ENCODE data around the gene KMT2E.

KMT2E gene

DNA sequence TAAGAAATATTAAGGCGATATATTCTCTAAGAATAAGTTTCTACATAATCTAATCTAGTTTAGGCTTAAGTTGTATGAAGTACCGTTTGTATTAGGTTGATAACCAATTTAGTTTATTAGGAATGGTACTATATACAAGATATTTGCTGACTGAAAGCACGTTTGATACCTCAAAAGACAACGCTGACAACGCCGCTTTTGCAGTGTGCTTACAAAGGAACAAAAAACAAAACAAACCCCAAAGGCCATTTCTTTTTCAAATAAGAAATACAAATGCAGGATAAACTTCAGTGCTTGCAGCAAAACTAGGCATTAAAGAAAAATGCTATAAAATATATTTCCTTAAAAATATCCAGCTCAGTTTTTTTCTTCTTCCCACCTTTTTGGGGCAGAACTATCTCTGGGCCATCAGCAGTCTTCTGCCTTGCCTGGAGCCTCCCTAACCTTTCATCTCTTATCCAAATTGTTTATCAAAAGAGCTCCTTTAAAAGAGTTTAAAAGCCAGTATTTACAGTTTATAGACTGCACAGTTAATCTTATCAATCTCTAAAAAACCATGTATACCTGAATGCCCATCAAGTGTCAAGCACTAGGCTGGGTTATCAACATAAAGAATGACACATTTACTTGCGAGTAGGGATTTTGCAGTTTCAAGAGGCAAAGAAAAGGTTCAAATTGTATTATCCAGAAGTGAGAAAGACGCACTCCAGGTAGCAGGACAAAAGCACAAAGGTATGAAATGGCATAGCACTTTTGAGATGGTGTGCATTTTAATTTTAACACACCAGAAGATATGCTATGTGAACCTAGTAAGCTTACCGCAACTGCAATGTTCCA, 4.1 kb upstream of the KMT2E start:
- DNase-seq (ENCODE audit: low read depth in 2 of 2), result no peak

DNA sequence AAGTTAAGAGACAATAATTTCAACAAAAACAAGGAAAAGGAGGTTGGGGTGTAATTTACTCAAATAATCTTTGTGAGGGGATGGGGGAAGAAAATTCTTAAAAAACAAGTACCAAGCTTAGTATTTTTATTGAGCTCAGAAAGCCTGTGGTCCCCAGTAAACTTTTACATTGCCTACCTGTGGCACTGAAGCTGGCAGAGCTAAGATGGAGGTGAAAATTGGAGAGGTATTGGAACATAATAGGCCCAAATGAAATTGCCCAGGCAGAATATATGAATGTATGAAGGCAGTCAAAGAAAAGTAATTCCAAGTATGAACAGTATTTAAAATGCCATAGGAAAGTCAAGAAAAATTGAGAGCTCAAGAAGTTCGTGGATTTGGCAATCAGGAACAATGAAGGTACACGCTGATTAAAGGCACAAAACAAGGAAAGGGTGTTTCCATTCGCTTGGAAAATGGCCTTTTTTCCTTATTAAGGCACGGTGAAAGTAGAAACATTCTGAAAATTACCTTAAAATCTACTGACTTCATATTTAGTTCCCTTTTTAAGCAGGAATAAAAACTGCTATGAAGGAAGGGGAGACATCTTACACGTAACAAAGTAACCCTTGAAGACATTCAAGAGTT, 3.4 kb upstream of the KMT2E start:
- no peak for DNase-seq (ENCODE audit: low read depth in 2 of 2)

DNA sequence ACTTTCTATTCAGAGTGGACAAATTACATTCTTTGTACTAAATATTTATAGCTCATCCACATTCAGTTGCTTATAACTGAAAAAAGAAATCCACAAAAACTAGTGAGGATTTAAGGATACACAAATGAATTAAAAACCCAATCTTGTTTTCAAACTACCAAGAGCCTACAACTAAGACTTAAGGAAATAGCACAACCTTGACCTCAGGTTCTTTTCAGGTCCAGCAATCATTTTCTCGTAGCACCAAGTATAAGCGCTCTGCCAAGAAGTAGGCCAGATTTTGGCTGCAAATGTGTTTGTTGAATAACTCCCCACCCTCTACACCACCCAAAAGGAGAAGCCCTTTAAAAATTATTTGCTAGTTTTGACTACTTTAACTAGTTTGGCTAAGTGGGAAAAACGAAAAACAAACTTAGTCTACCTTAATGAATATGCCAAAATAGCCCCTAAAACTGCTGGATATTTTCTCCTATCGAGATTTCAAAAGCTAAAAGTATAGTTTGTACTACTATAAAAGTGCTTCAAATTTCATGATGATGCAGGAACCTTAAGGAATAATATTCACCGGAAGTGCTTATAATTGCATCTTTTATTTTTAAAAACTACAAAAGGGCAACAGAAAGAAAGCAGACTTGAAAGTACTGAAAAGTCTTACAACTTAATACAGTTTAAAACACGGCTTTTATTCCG, 2.7 kb upstream of the KMT2E start:
- DNase-seq (ENCODE audit: low read depth in 2 of 2), result no peak

DNA sequence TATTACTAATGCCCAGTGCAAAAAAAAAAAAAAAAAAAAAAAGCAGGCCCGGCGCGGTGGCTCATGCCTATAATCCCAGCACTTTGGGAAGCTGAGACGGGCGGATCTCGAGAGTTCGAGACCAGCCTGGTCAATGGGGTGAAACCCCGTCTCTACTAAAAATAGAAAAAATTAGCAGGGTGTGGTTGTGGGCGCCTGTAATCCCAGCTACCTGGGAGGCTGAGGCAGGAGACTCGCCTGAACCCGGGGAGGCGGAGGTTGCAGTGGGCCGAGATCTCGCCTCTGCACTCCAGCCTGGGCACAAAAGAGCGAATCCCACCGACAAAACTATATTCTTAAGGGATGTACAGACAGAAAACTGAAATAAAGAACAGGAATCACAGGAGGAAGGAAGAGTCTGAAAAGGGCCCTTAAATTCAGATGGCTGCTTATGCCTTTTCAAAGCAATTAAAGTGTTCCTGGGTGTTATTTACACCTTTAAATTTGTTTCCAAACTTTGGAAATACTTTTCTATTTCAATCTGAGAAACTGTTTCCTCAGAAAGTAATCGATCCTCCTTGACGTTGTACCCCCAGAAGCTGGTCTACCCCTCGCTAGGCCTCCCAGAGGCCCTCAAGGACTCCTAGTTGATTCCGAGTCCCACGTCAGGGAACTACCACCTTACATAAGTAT, 2.0 kb upstream of the KMT2E start:
- DNase-seq (ENCODE audit: low read depth in 2 of 2), result no peak

DNA sequence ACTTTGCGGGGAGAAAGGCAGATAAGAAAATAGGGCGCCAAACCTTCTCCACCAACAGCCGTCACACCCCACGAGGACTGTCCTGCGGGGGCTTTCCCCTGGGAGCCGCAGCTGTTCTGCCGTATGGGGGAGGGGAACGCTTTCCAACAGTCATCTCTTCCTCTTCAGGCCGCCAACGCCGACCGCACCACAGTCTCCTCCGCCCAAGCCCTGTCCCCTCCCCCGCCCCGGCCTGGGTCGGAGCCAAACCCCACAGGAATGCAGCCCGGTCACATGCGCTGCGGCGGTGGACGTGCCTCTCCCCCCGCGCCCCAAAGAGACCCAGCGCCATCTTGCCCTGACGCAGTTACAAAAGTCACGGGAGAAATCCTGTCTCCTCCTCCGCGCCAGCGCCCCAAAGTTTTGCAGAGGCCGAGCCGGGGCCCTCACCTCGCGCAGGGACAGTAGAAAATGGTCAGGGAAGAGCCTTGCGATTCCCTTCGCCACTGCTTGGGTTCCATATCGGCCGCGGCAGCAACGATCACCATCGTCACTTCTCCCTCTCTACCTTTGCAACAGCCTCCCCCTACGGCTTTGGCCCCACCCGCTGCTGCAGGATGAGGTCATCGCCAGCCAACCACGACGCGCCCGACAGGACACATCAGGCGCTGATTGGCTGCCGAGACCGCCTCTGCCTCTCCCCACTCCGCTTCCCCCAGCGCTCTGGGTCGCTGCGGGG, 1.3 kb upstream of the KMT2E start:
- DNase-seq (ENCODE audit: low read depth in 2 of 2), result peak; percentile 99 to 100

DNA sequence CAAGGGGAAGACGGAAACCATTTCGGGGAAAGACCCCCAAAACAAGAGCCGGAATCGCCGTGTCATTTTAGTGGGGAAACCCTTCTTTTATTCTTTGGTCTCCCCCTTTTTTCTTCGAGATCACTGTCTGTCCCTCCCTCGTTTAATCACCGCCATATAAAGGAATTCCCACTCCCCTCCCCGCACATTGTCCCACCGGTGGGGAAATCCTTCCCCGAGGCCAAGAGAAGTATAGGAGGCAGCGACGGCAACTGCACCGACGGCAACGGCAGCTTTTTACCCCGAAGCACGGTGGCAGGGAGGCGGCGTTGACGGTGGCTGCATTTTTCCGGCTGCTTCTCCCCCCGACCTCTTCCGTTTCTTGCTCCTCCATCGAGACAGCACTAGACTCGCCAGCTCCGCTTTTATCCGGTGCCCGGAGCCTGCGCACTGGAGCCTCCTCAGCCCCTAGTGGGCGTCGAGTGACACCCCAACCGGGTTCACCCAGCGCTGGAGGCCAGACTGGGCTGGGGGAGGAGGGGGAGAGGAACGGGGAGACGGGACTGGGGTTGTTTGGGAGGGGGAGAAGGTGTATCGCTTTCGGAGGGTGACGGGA, 687 bp upstream of the KMT2E start:
- DNase-seq (ENCODE audit: low read depth in 2 of 2), result peak; percentile 90 to 93

DNA sequence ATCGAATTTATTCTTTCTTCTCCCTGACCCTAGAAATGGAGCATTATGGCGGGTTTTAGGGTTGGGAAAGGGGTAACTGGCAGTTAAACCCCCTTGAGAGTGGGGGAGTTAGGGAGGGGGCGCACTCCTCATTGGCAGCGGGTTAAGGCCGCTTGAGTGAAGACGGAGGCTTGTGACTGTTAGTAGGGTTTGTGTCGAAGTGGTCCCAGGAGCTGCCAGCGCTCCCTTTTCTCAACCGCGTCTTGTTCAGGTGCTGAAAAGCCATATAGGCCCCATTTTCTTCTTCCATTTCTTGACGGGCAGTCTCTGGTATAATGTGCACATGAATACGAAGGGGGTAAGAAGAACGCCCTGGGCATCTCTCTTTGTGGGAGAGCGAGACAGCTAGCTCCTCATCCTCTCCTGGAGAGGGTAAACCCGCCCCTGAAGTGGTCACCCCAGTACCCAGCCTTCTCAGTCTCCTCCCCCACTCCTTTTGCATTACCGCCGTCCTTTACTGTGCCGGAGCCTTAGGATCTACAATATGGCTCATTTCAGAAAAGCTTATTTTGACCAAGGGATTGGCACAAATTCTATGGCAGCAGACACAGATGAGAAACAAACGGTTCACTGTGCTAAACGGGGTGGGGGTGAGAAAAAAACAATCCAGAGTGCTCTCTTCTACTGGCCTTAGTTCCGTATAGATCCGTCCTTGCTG, 836 bp downstream of the KMT2E start:
- DNase-seq (ENCODE audit: low read depth in 2 of 2), result peak; percentile 28 to 31

DNA sequence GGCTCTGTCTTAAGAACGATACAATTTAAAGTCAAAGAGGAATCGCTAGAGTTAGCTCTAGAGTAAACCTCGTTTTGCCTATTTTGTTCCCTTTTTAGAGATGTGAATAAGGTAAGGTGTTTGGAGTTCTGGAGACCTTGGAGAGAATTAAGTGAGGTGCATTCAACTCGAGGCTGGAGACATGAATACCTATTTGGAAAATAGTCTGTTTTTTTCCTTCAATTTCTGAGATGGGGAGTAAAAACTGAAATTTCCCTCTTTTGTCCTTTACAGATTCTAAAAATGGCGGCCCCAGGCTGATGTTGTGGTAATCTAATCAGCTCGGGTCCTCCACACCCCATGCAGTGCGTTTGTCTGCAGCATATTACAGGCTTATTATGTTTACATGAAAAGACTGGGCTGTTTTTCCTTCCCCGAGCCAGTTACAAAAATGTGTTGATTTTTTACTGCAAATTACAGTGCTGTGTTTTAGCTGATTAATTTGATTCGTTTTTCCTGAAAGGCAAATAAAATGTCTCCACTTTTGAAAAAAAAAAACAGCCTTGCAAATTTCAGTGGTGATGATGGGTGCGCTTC, 1.5 kb downstream of the KMT2E start:
- no peak for DNase-seq (ENCODE audit: low read depth in 2 of 2)

DNA sequence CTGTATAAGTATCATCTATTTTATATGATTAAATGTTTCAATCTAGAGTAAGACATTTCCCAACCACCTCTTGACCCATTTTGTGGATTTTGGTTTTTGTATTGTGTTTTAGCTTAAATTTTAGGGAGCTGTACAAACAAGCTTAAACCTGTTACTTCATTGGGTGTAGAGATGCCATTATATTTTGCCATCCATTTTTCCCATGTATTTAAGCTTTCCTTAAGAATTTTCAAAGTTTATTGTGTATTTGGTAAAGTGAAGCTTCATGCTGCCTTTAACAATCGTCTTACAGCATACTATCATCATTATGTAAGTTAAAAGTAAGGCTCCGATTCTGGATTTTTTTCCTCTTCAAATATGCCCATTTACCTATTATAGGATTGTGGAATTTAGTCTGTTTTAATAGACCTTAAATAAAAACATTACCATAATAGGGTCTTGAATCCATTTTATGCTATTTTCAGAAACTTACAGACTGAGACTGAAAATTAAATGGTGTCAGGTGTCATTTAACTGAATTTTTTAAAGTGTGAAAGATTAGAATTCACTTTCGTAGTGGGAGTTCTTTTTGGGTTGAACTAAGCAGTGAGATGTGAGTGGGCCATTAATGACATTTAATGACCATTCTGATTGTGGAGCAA, 2.2 kb downstream of the KMT2E start:
- no peak for DNase-seq (ENCODE audit: low read depth in 2 of 2)

DNA sequence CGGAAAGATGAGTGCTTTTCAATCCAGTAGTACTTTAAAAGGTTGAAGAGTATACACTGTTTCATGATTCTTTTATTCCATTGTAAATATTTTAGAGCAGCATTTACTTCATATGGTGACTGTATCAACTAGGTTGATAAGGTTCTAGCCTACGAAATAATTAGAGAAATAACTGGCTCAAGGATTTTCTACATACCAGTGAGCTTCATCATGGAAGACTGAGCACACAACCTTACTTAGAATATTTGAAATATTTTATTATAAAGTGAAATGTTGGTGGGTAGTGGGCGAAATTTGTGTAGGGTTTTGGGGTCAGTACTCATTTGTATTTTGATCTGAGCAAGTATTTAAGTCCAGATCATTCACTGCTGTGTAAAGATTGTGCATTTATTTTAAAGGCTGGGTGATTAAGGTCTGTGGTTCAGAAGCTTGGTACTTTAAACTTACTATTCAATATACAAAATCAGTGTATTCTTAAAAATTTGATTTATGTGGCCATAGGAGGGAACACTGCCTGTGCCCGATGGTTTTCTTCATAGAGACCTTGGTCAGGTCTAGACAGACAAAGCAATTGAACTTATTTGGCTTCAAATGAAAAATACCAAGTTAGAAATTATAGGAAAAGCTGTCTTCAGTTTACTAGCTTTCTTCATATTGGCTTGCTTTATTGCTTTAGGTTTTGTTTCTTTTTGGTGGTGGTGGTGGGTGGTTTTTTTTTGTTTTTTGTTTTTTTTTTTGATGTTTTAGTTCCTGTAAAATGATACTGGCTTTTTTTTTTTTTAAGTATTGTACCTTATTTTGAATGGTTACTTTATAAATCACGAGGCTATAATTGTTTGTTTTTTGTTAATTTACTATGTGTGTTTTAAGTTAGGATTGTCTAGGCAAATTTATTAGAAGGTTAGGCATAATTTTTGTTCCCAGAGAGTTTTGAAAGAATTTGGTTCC, 3.0 kb downstream of the KMT2E start:
- DNase-seq (ENCODE audit: low read depth in 2 of 2), result no peak

DNA sequence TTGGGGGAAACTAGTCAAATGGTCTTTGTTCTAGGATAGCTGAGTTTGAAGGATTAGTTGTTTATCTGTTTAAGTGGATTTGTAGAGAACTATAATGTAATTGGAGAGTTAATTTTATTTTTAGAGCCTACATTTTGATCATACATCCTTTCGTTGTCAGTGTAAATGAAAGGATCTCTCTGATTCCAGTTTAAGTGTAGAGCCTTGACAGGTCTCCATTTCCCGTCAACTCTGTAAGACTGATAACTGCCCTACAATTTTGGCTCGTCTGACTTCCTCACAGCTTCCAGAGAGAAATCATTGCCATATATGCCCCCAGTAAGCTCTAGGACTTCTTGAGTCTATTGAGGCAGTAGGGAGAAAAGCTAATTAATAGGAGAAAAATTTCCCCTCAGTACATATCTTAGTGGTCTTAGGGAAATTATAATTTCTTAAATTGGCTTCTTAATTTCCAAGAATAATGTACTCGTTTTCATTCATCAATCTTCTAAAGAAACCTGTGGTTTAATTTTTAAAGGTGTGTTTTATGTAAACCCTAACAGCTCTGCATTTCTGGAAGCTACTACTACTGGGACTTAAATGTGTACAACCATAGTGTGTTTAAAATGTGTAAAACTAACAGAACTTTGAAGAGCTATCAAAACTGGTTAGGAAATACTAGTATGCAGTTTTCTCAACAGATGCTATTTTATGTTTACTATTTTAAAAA, 3.8 kb downstream of the KMT2E start:
- DNase-seq (ENCODE audit: low read depth in 2 of 2), result no peak

DNA sequence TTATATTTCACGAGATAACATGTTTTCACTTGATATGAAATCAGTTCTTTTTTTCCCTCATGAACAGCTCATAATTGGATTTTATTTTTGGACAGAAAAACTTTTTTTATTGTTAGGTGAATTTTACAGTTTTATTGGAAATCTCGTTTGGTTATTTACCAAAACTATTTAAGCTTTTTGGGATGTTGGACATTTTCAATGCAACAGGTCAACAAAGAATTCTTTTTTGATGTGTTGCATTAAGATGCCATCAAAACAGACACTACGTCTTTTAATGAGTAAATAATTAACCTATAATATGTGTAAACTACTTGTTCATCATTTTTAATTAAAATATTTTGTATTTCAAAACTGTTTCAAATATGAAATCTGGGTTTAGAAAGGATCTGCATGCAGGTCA, 5.3 kb downstream of the KMT2E start:
- DNase-seq (ENCODE audit: low read depth in 2 of 2), result no peak

DNA sequence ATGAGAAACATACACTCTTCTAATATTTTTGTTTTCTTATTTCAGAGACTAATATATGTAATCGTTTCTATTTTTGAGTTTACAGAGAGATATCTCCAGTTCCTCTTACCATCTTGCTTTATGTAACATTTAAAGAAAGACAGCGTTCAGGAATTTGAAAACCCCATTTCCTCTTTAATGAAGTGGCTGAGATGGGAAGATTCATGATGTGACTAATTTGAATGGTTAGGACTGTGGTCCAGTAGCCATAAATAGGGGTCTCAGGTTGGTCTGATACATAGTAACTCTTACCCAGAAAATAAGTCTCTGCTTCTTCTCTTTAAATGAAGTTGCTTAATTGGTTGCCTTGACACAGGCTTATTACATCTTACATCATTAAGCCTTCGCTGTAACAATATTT, 6.9 kb downstream of the KMT2E start:
- DNase-seq (ENCODE audit: low read depth in 2 of 2), result no peak

DNA sequence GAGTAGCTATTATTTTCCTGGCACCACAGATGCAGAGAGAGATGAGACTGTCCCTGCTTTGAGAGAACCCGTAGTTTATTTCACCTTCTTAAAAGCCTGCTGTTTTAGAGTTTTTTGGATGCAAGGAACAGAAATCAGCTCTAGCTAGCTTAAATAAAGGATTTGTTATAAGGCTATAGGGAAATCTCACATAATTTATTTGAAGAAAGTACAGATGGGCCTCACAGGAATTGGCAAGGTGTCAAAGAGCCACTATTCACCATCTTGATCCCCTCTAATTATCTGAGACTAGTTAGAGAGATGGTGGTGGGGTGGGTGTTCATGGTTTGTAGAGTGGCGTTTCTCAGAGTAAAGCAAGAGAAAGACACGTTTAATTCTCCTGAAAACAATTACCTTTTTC, 7.3 kb downstream of the KMT2E start:
- DNase-seq (ENCODE audit: low read depth in 2 of 2), result no peak

DNA sequence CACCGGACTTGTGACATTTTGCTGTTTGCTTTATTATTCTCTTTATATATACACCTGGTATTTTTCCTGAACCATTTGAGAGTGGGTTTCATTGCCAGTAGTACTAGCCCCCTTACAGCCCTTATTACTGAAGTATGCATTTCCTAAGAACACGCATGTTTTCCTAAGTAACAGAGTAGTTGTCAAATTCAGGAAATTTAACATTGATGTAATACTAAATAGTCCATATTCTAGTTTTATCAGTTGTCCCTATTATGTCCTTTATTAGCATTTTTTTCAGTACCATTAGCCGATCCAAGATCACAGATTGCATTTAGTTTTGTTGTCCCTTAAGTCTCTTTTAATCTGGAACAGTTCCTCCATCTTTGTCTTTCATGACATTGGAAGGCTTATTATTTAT, 8.0 kb downstream of the KMT2E start:
- no peak for DNase-seq (ENCODE audit: low read depth in 2 of 2)

DNA sequence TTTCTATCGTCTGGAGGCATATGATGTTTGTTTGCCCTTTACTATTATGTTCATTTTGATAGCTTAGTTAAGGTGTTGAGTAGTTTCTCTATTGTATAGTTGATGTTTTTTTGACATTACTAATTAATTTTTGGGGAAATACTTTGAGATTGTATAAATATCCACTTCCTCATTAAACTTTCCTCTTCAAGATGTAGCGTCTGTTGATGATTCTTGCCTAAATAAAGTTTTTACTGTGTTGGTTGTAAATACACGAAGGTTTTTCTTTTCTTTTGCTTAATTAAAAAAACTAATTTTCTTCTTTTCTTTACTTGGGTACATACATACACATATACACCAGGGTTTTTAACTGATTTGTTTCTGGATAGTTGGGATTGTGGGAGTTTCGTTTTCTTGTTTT, 8.5 kb downstream of the KMT2E start:
- no peak for DNase-seq (ENCODE audit: low read depth in 2 of 2)

DNA sequence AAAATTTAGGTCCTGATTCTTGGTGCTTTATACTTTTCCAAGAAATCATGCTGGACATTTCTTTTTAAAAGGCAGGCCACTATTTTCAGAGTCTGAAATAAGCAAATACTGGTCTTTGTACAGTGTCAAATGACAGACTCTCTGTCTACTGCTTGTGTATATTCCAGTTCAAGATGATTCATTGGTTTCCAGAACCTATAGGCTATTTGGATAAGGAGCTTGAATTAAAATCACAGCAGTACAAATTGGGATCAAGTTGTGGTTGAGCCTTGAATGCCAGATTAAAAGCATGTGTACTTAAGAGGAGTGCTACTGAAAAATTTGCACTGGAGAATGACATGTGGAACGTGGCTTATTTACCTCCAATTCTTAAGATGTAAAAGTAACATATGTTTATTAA, 10.7 kb downstream of the KMT2E start:
- no peak for DNase-seq (ENCODE audit: low read depth in 2 of 2)

DNA sequence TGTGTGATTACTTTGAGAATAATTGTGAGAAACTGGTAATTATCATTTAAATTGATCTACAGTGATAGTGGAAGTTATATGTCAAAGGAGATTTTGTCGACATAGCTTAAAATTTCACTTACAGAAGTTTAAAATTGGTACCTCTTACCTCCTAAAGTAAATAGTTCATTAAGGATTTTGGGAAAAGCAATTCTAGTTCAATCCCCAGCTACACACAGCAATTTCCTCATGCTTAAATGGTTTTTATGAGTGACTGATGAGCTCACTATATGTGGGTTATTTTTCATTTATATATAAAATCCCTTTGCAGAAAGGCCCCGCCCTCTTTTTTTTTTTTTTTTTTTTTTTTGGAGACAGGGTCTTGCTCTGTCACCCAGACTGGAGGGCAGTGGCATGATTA, 12.7 kb downstream of the KMT2E start:
- no peak for DNase-seq (ENCODE audit: low read depth in 2 of 2)
